ENCODE results near the gene HDHD5.

Gene HDHD5

DNA sequence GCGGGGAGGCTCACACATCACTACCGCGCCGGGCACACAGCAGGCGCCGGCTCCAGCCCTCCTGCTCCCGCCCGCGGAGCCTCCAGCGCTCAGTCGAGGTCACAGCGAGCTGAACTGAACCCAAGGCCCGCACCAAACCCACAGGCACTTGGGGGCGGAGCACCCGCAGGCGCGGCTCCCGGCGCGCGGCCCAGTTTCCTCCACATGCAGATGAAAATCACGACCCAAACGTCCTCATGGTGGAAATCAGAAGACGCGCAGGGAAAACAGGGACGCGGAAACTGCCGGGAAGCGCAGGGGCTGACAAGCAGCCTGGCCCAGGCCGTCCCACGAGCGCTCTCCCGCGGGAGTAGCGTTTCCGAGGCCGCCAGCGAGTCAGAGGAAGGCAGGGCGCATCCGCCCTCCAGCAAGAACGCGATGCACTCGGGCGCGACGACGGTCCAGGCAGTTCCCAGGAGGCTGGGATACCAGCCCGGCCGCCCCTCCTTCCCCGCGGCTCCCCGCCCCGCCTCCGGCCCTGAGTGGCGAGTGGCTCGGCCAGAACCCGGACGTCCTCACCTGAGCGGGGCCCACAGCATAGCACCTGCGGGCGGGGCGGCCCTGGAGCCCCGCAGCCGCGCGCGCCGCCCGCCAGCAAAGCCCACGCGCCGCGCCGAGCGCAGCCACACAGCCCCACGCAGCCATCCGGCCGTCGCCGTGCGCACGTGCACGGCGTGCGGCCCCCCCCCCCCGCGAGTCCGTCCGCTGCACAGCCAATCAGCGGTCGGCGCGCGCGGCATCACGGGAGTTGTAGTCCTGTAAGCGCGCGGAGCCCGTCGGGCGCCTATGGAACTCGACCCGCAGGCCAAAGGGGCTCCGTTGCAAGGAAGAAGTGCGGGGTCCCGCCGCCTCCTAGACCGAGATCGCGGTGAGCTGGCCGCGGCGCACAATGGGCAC is at the start of gene HDHD5:
Gene HDHD5 (minus strand): TSS at position 710 of the 936 bp plus-strand sequence. CDS start 26 bp downstream, at position 684.
- peak; percentile 91 for DNase-seq

DNA sequence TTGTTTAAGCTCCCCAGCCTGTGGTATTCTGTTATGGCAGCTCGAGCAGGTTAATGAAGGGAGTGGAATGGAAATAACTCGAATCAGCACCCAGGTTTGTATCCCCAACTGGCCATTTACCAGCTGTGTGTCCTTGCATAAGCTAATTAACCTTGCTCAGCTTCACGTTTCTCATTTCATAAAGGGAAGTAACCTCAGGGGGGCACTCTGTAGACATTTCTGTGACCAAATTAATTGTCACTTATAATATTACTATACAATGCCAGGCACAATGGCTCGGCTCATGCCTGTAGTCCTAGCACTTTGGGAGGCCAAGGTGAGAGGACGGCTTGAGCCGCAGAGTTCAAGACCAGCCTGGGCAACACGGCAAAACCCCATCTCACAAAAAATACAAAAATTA is 46.4 kb upstream of the HDHD5 start:
- DNase-seq = no peak

- DNase-seq = no peak
Measured at GRCh38 chr22:17201285-17201945, 42.3 kb upstream of the HDHD5 start.

DNA sequence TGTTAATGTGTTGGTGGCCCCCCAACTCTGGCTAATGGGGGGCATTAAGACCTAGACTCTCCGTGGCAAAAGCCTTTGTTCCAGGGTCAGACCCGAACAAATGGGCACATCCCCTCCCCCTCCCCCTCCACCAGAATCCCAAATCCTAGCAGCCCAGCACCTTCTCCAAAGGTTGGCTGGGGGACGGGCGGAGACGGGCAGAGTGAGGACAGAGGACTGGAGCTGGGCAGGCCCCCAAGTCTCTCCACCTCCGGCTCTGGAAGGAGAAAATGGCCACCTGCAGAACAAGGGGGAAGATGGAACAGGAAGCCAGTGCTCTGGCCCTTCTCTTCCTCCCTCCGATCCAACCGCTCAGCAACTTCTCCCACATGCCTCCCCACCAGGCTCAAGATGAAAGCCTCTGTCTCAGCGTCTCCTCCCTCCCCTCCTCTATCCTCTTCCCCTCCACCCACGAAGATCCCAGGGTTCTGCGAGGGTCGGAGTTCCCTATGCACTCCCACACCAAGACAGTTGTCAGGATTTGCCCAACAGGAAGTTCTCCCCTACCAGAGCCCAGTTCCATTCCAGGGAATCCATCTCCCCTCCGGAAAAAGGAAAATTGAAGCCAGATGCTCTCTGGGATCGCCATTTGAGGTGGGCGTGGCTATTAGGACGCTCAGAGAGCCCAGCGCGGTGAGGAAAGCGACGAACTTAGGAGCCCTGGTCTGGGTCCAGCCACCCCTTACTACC is 40.1 kb upstream of the HDHD5 start:
- DNase-seq = no peak

GRCh38 chr22:17198170-17199002 is 39.3 kb upstream of the HDHD5 start:
- no peak for DNase-seq

GRCh38 chr22:17194213-17194612 is 35.1 kb upstream of the HDHD5 start:
- no peak for DNase-seq

GRCh38 chr22:17192186-17192585 is 33.1 kb upstream of the HDHD5 start:
- DNase-seq = no peak

DNA sequence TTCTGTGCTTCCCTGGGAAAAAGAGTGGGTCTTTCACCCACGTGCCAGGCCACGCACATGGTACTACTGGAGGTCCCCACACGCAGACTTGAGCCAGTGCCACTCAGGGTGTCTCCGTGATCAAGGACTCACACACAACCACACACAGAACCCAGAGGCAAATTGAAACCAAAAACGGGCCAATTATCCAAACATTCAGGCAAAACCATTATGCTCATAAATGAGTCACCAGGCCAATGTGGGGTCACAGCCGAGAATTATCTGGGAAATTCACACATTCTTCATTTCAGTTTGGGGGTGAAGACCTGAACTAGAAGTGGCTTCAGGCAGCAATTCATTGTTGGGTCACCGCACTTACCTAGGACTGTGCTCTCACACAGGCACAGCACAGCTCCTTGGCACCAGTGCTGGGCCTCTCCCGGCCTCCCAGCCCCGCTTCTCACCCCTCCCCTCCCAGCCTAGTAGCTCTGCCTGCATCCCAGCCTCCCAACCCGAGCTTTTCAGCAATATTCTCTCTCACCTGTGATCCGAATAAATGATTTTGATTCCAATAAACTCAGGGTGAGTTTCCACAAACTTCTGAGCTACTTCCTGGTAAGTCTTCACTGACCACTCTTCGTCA is 32.2 kb upstream of the HDHD5 start:
- DNase-seq = no peak

GRCh38 chr22:17190702-17191101 is 31.6 kb upstream of the HDHD5 start:
- DNase-seq = no peak

GRCh38 chr22:17176715-17177114 is 17.6 kb upstream of the HDHD5 start:
- DNase-seq = no peak

DNA sequence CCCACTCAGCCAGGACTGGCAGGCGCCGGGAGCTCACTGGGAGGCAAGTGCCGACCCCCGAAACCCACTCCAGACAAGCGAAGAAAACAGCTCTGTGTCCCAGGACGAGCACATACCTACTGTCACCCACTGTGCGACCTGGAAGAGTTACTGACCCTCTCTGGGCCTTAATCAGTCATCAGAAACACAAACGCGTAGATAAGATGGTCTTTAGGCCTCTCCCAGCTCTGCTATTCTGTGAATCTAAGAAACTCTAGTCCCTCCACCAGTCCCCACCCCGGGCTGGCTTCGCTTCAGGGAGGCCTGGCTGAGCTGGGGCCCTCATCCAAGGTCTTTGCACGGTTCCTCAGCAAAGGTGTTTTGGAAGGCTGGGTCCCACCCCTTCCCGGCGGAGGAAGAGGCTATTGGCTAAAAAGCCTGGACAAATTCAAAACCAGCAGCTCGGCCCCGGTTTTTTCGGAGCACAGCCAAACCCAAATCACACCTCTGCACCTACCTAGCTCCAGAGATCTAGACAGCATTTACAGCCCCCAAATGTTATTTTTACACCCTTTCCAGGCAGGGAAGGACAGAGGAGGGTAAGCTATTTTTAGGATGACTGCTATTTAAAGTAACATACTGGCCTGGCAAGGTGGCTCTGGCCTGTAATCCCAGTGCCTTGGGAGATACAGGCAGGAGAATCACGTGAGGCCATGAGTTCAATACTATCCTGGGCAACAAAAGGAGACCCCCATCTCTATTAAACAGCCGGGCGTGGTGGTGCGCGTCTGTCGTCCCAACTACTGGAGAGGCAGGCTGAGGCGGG is 13.2 kb upstream of the HDHD5 start:
- no peak for DNase-seq

GRCh38 chr22:17171153-17172028 is 12.3 kb upstream of the HDHD5 start:
- DNase-seq = peak; percentile 93

DNA sequence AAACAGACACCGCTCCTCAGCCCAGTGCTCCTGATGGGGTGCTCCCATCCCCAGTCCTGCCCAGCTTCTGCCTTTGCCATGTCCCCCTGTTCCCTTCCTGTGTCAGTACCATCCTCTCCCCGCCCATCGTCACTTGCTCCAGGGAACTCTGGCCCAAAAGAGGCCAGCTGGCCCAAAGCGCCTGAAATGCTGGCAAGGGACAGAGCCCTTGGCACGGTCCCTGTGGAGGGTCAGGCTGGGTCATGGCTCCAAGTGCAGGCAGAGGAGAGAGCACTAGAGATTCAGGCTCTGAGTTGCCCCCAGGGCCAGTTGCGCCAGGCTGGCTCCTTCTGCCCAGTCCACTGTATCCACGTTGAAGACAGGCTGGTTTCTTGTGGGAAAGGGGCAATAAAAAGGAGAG is 8.4 kb upstream of the HDHD5 start:
- no peak for DNase-seq

DNA sequence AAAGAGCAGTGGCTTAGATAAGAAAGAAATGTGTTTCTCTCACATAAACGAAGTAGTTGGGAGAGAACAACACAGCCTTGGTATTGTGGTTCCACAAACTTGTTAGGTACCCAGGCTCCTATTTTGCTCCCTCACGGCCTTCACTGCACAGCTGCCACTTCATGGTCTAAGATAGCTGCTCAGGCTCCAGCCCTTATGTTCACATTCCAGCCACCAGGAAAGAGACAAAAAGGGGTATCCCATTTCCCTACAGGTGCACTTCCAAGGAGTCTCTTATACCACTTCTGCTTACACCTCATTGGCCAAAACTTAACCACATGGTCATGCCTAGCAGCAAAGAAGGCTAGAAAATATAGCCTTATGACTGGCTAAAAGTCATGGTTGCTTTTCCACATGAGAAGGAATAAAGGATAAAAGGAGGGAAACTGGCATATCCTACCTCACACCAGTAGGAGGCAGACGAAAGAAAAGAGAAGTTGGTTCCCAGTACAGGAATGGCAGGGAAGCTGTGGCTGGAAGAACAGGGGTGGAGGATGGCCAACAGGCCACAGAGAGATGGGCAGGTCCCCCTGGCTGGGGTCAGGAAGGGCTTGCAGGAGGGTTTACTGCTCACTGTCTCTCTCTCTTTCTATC is 5.4 kb upstream of the HDHD5 start:
- no peak for DNase-seq

GRCh38 chr22:17162731-17163130 is 3.7 kb upstream of the HDHD5 start:
- no peak for DNase-seq

DNA sequence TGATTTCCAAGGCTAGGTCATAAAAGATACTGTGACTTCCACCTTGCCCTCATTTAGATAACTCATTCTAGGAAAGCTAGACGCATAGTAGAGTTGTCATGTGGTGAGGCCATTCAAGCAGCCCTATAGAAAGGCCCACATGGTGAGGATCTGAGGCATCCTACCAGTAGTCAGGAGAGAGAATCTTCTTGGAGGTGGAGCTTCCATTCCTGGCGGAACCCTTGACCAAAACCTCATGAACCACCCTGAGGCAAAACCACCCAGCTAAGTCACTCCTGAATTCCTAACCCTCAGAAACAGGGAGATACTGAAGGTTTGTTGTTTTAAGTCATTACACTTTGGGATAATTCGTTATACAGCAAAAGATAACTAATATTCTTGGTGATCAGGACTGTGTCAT is 2.9 kb upstream of the HDHD5 start:
- no peak for DNase-seq

- DNase-seq = peak; percentile 80
Measured at GRCh38 chr22:17159504-17159951, 451 bp upstream of the HDHD5 start.

- no peak for DNase-seq
Measured at GRCh38 chr22:17158176-17158567, 905 bp downstream of the HDHD5 start.

DNA sequence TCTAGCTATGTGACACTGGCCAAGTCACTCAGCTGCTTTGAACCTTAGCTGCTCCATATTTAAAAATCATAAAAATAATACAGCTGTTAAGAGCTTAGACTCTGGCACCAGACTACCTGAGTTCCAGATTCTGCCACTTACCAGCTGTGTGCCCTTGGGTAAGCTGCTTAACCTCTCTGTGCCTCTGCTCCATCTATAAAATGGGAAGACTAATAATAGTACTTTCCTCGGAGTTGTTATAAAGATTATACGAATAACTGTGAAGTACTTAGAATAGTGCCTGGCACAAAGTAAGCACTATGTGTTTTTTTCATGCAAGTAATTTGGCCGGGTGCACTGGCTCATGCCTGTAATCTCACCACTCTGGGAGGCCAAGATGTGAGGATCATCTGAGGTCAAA is 1.4 kb downstream of the HDHD5 start:
- no peak for DNase-seq

- DNase-seq = no peak
Measured at GRCh38 chr22:17155941-17156340, 3.1 kb downstream of the HDHD5 start.

All from stimulated activated CD8-positive, alpha-beta memory T cell treated with anti-CD3 and anti-CD28 coated beads, Interleukin-4, amount 100 ng/mL, for 48 hours (primary cell).